Lower leg skin (tissue), 4 donors: ENCODE measurements around the gene UBE2I. TPM values are rescaled to one million over a fixed set of nuclear protein-coding genes. Genes with fewer than 3 reads are reported as not detected.

Source experiments
- DNase-seq, 2 donors: peaks; one replicate each; pipeline ENCODE4 v3.0.0-alpha.2; 2019; ENCODE audit warnings: low spot score in 2 of 2
- H3K4me3 ChIP-seq: fragments of 200-600 bp; sonication (generic); 2 replicates; pipeline ENCODE4 v1.5.1; 2017; ENCODE audit warnings: mild to moderate bottlenecking, low read depth; ENCODE audit not compliant: poor library complexity, severe bottlenecking
- POLR2A ChIP-seq, 2 donors: fragments of 450-650 bp; IDR thresholded peaks; one replicate each; pipeline ENCODE4 v1.6.1; 2016 to 2017; ENCODE audit warnings: antibody characterized with exemption in 2 of 2, mild to moderate bottlenecking in 1 of 2, moderate library complexity in 1 of 2
- WGBS, 2 donors: methylation state at CpG; one replicate each; pipeline ENCODE4 v1.1.5; 2018; 5-methylcytosine and 5-hydroxymethylcytosine counted together
- intact Hi-C: fragments of 100-400 bp; cut with DNase I; formaldehyde crosslinking; loops from one replicate; pipeline ENCODE4 v1.15.0; 2023; ENCODE audit warnings: low total_unique reads
- total RNA-seq, 4 donors: library from RNA; depleted of rRNA; stranded (reverse); fragments of >200 nt; gene quantifications; one replicate each; pipeline ENCODE4 v1.1.0, GENCODE V29; 2016
- TF ChIP-seq, protein P1 (sequence below), 3 donors: fragments of 450-650 bp; IDR thresholded peaks; one replicate each; pipeline ENCODE4 v1.5.1; 2016; ENCODE audit warnings: antibody characterized with exemption in 3 of 3, mild to moderate bottlenecking in 3 of 3, moderate library complexity in 2 of 3

Gene UBE2I
- total RNA-seq, 4 donors from 2014 or later = 42.1 to 138 (median 47.4) TPM

GRCh38 chr16:1375298-1375640 is 65.8 kb downstream of the UBE2I start:
- TF ChIP-seq, protein P1, sequence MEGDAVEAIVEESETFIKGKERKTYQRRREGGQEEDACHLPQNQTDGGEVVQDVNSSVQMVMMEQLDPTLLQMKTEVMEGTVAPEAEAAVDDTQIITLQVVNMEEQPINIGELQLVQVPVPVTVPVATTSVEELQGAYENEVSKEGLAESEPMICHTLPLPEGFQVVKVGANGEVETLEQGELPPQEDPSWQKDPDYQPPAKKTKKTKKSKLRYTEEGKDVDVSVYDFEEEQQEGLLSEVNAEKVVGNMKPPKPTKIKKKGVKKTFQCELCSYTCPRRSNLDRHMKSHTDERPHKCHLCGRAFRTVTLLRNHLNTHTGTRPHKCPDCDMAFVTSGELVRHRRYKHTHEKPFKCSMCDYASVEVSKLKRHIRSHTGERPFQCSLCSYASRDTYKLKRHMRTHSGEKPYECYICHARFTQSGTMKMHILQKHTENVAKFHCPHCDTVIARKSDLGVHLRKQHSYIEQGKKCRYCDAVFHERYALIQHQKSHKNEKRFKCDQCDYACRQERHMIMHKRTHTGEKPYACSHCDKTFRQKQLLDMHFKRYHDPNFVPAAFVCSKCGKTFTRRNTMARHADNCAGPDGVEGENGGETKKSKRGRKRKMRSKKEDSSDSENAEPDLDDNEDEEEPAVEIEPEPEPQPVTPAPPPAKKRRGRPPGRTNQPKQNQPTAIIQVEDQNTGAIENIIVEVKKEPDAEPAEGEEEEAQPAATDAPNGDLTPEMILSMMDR (IDR thresholded peaks at IDR 0.05) = no peak
- TF ChIP-seq POLR2A (IDR thresholded peaks at IDR 0.05) = no peak
- intact Hi-C loops = no loop called here
- WGBS, 2 donors = 70 to 78% methylated on average over 8 to 22 of the region's 24 CpGs
- no peak overlapping the region for H3K4me3 ChIP-seq
- no peak for DNase-seq

DNA sequence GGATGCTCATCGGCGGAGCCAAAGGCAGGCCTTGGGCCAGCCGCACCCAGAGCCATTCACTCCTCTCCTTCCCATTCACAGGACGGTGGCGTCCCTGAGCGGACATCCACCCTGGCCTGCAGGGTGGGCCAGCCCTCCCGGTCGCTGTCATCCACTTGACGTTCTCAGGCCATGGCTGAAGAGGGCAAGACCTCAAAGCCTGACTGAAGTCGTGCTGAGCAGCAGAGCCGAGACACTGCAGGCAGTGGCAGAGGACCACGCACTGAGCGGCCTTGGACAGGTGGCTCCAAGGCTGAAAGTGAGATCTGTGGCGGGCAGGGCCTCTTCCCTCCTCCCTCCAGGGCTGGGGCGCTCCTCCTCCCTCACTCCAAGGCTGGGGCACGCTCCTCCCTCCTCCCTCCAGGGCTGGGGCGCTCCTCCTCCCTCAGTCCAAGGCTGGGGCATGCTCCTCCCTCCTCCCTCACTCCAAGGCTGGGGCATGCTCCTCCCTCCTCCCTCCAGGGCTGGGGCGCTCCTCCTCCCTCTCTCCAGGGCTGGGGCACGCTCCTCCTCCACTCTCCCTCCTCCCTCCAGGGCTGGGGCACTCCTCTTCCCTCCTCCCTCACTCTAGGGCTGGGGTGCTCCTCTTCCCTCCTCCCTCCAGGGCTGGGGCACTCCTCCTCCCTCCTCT is 66.4 kb downstream of the UBE2I start:
- no peak for DNase-seq
- 87 to 89% methylated on average over 19 of the region's 19 CpGs for WGBS, 2 donors
- intact Hi-C loops = no loop called here
- no peak for TF ChIP-seq POLR2A (IDR thresholded peaks at IDR 0.05)
- TF ChIP-seq, protein P1 (IDR thresholded peaks at IDR 0.05) = no peak
- no peak overlapping the region for H3K4me3 ChIP-seq

Other genes with a start within 250 kb of the UBE2I start
- gene SSTR5, start 236.9 kb upstream of the UBE2I start, total RNA-seq = under 1 TPM in 1 of 4 donors, not detected in 3; 0.36 TPM
- gene C1QTNF8, start 213.4 kb upstream of the UBE2I start, total RNA-seq = not detected
- gene CACNA1H, start 156.5 kb upstream of the UBE2I start, total RNA-seq = 100 to 1,000 TPM in 2 of 4 donors, 10 to 100 TPM in 2; 29.3 to 151 (median 72.1) TPM
- gene TPSG1, start 84.4 kb upstream of the UBE2I start, total RNA-seq = 1 to 10 TPM in 2 of 4 donors, under 1 TPM in 1, not detected in 1; 0.32 to 1.5 (median 1.1) TPM
- gene TPSB2, start 79.5 kb upstream of the UBE2I start, total RNA-seq = 100 to 1,000 TPM in 1 of 4 donors, 10 to 100 TPM in 3; 10.5 to 158 (median 40.1) TPM
- 10 to 100 TPM; 16.4 to 93.5 (median 29.8) TPM for gene TPSAB1, start 68.9 kb upstream of the UBE2I start, total RNA-seq
- gene TPSD1, start 53.6 kb upstream of the UBE2I start, total RNA-seq = 1 to 10 TPM in 3 of 4 donors, under 1 TPM in 1; 0.93 to 7.1 (median 2.4) TPM
- gene BAIAP3, start 24.0 kb downstream of the UBE2I start, total RNA-seq = 1 to 10 TPM; 1.5 to 5.4 (median 2.4) TPM
- gene TSR3, start 42.2 kb downstream of the UBE2I start, total RNA-seq = 100 to 1,000 TPM in 1 of 4 donors, 10 to 100 TPM in 3; 76.8 to 106 (median 90.5) TPM
- 10 to 100 TPM; 46.5 to 65.7 (median 60.0) TPM for gene GNPTG, start 42.3 kb downstream of the UBE2I start, total RNA-seq
- gene UNKL, start 105.1 kb downstream of the UBE2I start, total RNA-seq = 10 to 100 TPM; 25.7 to 63.4 (median 36.6) TPM
- 10 to 100 TPM; 17.5 to 28.9 (median 21.7) TPM for gene UQCC4, start 111.1 kb downstream of the UBE2I start, total RNA-seq
- gene PERCC1, start 121.4 kb downstream of the UBE2I start, total RNA-seq = not detected
- under 1 TPM in 3 of 4 donors, not detected in 1; 0.49 to 0.61 (median 0.52) TPM for gene CCDC154, start 134.9 kb downstream of the UBE2I start, total RNA-seq
- 100 to 1,000 TPM in 1 of 4 donors, 10 to 100 TPM in 3; 46.3 to 140 (median 72.4) TPM for gene CLCN7, start 165.4 kb downstream of the UBE2I start, total RNA-seq
- gene PTX4, start 179.3 kb downstream of the UBE2I start, total RNA-seq = not detected
- gene TELO2, start 183.7 kb downstream of the UBE2I start, total RNA-seq = 10 to 100 TPM; 23.1 to 40.0 (median 34.1) TPM
- 10 to 100 TPM; 13.7 to 26.0 (median 26.0) TPM for gene TMEM204, start 224.0 kb downstream of the UBE2I start, total RNA-seq